ENCODE data around the gene GEMIN7. TPM values are rescaled to one million over a fixed set of nuclear protein-coding genes. Genes with fewer than 3 reads are reported as not detected.

The GEMIN7 gene
- total RNA-seq, 1 donor from 2014 or later: 30.8 TPM

DNA sequence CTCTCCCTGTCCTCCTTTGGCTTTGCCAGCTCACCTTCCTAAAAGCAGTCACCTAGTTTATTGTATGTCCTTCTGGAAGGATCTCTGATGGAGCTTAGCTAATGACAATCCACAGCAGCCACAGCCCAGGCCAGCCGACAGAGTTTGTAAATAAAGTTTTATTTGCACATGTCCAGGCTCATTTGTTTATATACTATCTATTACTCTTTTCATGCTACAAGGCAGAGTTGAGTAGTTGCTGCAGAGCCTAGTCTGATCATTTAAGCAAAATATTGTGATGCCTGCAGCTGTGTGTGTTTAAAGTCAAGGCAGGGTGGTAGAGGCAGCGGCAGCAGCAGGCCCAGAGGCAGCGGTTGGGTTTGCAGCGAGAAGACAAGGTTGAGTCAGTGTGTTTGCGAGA lies 49.1 kb downstream of the GEMIN7 start:
- TF ChIP-seq, protein P1, sequence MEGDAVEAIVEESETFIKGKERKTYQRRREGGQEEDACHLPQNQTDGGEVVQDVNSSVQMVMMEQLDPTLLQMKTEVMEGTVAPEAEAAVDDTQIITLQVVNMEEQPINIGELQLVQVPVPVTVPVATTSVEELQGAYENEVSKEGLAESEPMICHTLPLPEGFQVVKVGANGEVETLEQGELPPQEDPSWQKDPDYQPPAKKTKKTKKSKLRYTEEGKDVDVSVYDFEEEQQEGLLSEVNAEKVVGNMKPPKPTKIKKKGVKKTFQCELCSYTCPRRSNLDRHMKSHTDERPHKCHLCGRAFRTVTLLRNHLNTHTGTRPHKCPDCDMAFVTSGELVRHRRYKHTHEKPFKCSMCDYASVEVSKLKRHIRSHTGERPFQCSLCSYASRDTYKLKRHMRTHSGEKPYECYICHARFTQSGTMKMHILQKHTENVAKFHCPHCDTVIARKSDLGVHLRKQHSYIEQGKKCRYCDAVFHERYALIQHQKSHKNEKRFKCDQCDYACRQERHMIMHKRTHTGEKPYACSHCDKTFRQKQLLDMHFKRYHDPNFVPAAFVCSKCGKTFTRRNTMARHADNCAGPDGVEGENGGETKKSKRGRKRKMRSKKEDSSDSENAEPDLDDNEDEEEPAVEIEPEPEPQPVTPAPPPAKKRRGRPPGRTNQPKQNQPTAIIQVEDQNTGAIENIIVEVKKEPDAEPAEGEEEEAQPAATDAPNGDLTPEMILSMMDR (IDR thresholded peaks at IDR 0.05; ENCODE audit: unreplicated experiment): no peak
- Mint-ChIP-seq H3K27me3 (ENCODE audit: unreplicated experiment) (peaks cover 4% of the 10 kb centered on the region), H3K36me3 (ENCODE audit: low read depth, unreplicated experiment) (peaks cover 3% of the 10 kb centered on the region), H3K9me3 (ENCODE audit: unreplicated experiment) (no peaks in the 10 kb centered on the region), H3K4me3 (ENCODE audit: unreplicated experiment) (no peak overlapping the region), H3K4me1 (ENCODE audit: unreplicated experiment) (no peaks in the 10 kb centered on the region), H3K27ac (ENCODE audit: unreplicated experiment) (no peak overlapping the region)
- DNase-seq (ENCODE audit: low spot score): no peak

DNA sequence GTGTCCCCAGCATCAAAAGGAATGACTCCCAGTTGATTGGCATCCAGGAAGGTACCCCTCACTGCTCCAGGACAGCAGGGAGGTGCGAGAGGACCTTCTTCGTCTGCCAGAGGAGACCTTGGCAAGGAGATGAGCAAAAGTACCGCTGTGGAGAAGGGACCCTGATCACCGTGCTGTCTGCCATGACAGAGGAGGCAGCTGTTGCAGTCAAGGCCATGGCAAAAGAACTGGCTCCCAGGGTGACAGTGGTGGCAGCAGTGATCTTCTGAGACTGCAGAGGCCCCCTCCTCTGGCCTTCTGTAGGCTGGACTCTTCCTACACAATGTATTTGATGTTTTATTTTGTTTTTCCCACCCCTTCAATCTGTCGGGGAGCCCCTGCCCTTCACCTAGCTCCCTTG lies 49.7 kb downstream of the GEMIN7 start:
- no peaks in the 10 kb centered on the region for H3K4me1 Mint-ChIP-seq (ENCODE audit: unreplicated experiment)

DNA sequence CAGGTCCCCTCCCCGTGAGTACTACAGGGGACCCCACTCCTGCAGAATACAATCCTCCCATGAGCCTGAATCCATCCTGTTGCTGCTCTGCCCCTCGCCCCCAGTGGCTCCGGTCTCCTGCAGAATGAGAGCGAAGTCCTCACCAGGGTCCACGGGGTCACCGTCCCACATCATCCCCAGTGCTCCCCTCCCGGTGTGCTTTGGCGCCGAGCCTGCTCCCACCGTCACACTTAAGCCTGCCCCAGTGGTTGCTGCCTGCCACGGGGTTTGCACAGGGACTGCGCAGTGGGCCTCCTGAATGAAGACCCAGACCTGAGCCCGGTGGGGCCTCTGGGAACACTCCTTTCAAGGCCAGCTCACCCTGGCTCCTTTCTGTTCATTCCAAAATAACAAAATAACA lies 51.2 kb downstream of the GEMIN7 start:
- Mint-ChIP-seq H3K27me3 (ENCODE audit: unreplicated experiment) (no peaks in the 10 kb centered on the region), H3K27ac (ENCODE audit: unreplicated experiment) (no peak overlapping the region), H3K4me3 (ENCODE audit: unreplicated experiment) (no peak overlapping the region), H3K9me3 (ENCODE audit: unreplicated experiment) (no peaks in the 10 kb centered on the region), H3K4me1 (ENCODE audit: unreplicated experiment) (peaks cover 3% of the 10 kb centered on the region), H3K36me3 (ENCODE audit: low read depth, unreplicated experiment) (no peaks in the 10 kb centered on the region)
- DNase-seq (ENCODE audit: low spot score): no peak
- TF ChIP-seq, protein P1 (IDR thresholded peaks at IDR 0.05; ENCODE audit: unreplicated experiment): no peak

More for the DNA sequence above, 49.7 kb downstream of the GEMIN7 start:
- no peak overlapping the region for H3K27ac Mint-ChIP-seq (ENCODE audit: unreplicated experiment)
- DNase-seq (ENCODE audit: low spot score): no peak
- TF ChIP-seq, protein P1 (IDR thresholded peaks at IDR 0.05; ENCODE audit: unreplicated experiment): no peak
- H3K9me3 Mint-ChIP-seq (ENCODE audit: unreplicated experiment): no peaks in the 10 kb centered on the region
- peaks cover 4% of the 10 kb centered on the region for H3K27me3 Mint-ChIP-seq (ENCODE audit: unreplicated experiment)
- H3K4me3 Mint-ChIP-seq (ENCODE audit: unreplicated experiment): no peak overlapping the region
- H3K36me3 Mint-ChIP-seq (ENCODE audit: low read depth, unreplicated experiment): peaks cover 1% of the 10 kb centered on the region

DNA sequence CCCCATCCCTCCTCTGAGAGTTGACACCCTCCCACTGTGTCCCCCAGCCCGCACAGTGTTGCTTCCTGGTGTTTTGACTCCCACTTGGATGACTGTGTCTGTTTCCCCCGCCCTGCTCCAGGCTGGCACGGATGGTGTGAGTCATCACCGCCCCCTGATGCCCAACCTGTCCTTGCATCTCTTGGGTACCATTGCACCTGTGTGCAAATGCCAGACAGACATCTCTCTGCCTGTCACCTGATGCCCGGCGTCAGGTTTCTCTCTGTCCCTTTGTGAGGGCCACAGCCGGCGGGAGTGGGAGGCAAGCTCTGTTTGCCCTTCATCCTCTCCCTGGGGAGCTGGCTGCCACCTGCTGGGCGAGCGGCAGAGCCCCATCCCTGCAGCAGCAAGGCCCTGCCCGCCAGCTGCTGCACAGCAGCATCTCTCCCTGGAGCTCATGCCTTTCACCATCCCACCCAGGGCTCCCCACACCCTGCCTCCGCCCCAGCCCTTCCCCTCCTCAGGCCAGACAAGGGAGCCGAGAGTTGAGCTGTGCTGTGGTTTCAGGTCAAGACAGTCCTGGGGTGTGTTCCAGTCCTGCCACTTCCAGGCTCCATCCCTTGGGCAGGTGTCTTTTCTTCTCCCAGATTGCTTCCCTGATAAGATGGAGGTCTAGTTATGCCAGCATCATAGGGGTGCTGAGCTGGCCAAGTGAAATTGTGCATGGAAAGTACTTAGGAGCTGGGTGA lies 52.0 kb downstream of the GEMIN7 start:
- TF ChIP-seq, protein P1 (IDR thresholded peaks at IDR 0.05; ENCODE audit: unreplicated experiment): no peak
- no peaks in the 10 kb centered on the region for H3K36me3 Mint-ChIP-seq (ENCODE audit: low read depth, unreplicated experiment)
- H3K27ac Mint-ChIP-seq (ENCODE audit: unreplicated experiment): no peak overlapping the region

DNA sequence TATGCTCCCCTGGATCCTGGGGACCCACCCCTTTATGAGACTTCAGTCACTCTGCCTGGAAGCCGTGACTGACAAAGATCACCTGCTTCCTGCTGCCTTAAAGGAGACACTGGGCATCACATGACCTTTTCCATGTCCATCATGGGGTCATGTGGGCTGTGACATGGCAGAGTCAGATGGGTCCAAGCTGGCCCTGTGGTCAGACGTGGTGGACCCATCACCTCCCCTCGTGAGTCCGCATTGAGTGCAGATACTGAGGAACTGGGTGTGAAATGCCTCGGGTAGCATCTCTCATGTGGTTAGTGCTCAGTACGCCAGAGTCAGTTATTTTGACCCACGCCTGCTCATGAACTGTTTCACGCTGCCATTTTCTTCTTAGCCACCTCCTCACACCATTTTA lies 54.6 kb downstream of the GEMIN7 start:
- TF ChIP-seq, protein P1 (IDR thresholded peaks at IDR 0.05; ENCODE audit: unreplicated experiment): no peak
- peaks cover 21% of the 10 kb centered on the region for H3K4me1 Mint-ChIP-seq (ENCODE audit: unreplicated experiment)

More for the DNA sequence above, 52.0 kb downstream of the GEMIN7 start:
- no peak for DNase-seq (ENCODE audit: low spot score)
- no peak overlapping the region for H3K4me3 Mint-ChIP-seq (ENCODE audit: unreplicated experiment)
- peaks cover 4% of the 10 kb centered on the region for H3K4me1 Mint-ChIP-seq (ENCODE audit: unreplicated experiment)
- no peaks in the 10 kb centered on the region for H3K9me3 Mint-ChIP-seq (ENCODE audit: unreplicated experiment)
- no peaks in the 10 kb centered on the region for H3K27me3 Mint-ChIP-seq (ENCODE audit: unreplicated experiment)

More for the DNA sequence above, 54.6 kb downstream of the GEMIN7 start:
- Mint-ChIP-seq H3K9me3 (ENCODE audit: unreplicated experiment) (no peaks in the 10 kb centered on the region), H3K4me3 (ENCODE audit: unreplicated experiment) (no peak overlapping the region), H3K27ac (ENCODE audit: unreplicated experiment) (no peak overlapping the region), H3K27me3 (ENCODE audit: unreplicated experiment) (peaks cover 3% of the 10 kb centered on the region), H3K36me3 (ENCODE audit: low read depth, unreplicated experiment) (no peaks in the 10 kb centered on the region)
- DNase-seq (ENCODE audit: low spot score): no peak
